NK-92 treated with Interleukin-12 subunit alpha and Interleukin-12 subunit beta, amount 100 ng/mL, for 24 hours (cell line): ENCODE data around the gene RAMACL.
"Not testable (repeated sequence)": the region's sequence is repeated elsewhere in the genome, so short reads cannot be mapped to it uniquely, and the experiment has no call there.

ENCODE experiments used
- DNase-seq: peaks from one replicate; lab custom pipeline; 2025; lab: John Stamatoyannopoulos, UW

The RAMACL gene

GRCh38 chr6:166554316-166554715, 32.2 kb downstream of the RAMACL start:
- DNase-seq, result no peak

- DNase-seq, result no peak
These were observed 32.8 kb downstream of the RAMACL start for GRCh38 chr6:166553563-166554271.

GRCh38 chr6:166552600-166552999, 33.9 kb downstream of the RAMACL start:
- DNase-seq, result no peak

- no peak for DNase-seq
These were observed 34.6 kb downstream of the RAMACL start for GRCh38 chr6:166551754-166552495.

GRCh38 chr6:166546653-166547052, 39.8 kb downstream of the RAMACL start:
- no peak for DNase-seq

GRCh38 chr6:166545156-166546034, 41.1 kb downstream of the RAMACL start:
- DNase-seq, result no peak

- DNase-seq, result no peak
These were observed 42.2 kb downstream of the RAMACL start for GRCh38 chr6:166544296-166544605.

GRCh38 chr6:166543603-166544295, 42.7 kb downstream of the RAMACL start:
- DNase-seq, result no peak

GRCh38 chr6:166542580-166542912, 43.9 kb downstream of the RAMACL start:
- no peak for DNase-seq

GRCh38 chr6:166541876-166542579, 44.5 kb downstream of the RAMACL start:
- no peak for DNase-seq

GRCh38 chr6:166541366-166541765, 45.1 kb downstream of the RAMACL start:
- no peak for DNase-seq

- peak; percentile 38 for DNase-seq
These were observed 45.7 kb downstream of the RAMACL start for GRCh38 chr6:166540631-166541331.

- DNase-seq, result no peak
These were observed 46.9 kb downstream of the RAMACL start for GRCh38 chr6:166539543-166539942.

GRCh38 chr6:166539011-166539385, 47.5 kb downstream of the RAMACL start:
- not testable (repeated sequence) for DNase-seq

GRCh38 chr6:166538297-166539010, 48.0 kb downstream of the RAMACL start:
- no peak for DNase-seq

GRCh38 chr6:166534658-166535406, 51.6 kb downstream of the RAMACL start:
- DNase-seq, result no peak

- DNase-seq, result no peak
These were observed 53.2 kb downstream of the RAMACL start for GRCh38 chr6:166533205-166533824.
